Glomerular visceral epithelial cell (primary cell): Measurements from ENCODE around the gene RTN4RL2.
A peak's percentile ranks its signal among the peaks of the same experiment; 100 is the strongest.

Experiments used
- DNase-seq: peaks from one replicate; pipeline ENCODE4 v3.0.0-alpha.2; 2016; ENCODE audit errors: extremely low spot score

Gene RTN4RL2

GRCh38 chr11:57460022-57460757, at the start of gene RTN4RL2:
Gene RTN4RL2 (plus strand): TSS chr11:57460528. CDS start chr11:57460866, 338 bp downstream.
- peak; percentile 56 for DNase-seq

DNA sequence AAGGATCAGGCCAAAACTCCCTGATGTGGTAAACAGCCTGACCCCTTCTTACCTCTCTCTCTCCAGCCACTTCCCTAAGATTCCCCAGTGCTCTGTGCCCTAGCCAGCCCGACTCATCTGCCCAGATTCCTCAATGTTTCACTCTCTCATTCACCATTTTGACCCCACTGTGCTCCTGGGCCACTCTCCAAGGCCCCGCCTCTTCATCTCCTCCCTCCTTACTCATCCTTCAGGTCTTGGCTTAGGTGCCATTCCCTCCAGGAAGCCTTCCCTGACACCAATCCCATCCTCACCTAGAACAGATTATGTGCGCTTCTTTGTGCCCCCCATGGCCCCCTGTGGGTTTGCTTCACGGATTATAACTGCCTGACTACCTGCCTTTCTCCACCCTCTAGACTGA, 46.6 kb upstream of the RTN4RL2 start:
- DNase-seq = no peak

GRCh38 chr11:57414612-57415212, 45.6 kb upstream of the RTN4RL2 start:
- DNase-seq = no peak

DNA sequence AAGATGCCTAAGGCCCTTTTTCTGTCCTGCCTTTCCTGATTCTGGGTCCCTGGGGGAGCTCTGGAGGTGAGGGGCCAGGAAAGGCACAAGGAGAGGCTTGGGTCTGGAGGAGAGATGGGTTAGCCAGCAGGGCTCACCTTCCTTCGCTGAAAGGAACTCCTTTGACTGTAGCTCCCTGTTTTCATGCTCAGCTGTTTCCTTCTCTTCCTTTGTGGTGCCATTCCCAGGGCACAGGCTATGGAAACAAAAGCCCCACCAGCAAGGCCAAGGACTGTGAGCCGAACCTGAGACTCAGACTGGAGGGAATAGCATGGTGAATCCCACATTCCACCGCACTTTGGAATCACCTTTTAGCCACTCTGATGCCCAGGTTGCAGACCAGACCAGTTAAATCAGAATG, 43.9 kb upstream of the RTN4RL2 start:
- DNase-seq = no peak

GRCh38 chr11:57417056-57417455, 43.3 kb upstream of the RTN4RL2 start:
- no peak for DNase-seq

GRCh38 chr11:57418131-57418530, 42.2 kb upstream of the RTN4RL2 start:
- no peak for DNase-seq

DNA sequence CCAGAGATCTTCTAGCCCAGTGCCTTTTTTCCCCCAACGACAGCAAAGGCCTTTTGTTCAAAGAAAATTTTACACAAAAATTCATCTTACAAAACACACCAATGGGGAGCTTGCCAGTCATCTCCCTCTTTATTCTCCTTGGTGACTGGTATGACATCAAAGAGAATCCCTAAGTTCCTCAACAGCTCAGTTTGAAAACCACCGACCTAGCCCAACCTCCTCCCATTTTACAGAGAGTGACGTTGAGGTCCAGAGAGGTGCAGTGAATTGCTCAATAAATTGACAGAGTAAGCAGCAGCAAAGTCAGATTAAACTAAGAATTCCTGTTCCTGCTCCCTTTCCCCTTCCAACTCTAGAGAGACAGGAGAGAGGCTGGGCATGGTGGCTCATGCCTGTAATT, 41.2 kb upstream of the RTN4RL2 start:
- no peak for DNase-seq

DNA sequence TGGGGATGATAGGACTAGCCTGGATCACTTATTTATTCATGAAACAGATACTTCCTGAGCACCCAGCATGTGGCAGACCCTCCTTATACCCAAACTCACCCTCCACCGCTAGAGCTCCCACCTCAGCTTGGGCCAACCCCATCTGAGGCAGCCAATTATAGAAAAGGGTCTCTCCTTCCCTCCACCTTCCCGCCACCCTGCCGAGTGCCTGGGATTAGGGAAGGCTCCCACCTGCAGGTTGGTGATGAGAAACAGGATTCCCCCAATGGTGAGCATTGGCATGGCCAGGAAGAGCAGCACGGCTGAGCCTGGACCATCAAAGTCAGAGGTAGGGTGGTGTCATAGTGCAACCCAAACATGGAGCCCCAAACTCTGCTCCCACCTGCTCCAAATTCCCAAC, 39.3 kb upstream of the RTN4RL2 start:
- no peak for DNase-seq

DNA sequence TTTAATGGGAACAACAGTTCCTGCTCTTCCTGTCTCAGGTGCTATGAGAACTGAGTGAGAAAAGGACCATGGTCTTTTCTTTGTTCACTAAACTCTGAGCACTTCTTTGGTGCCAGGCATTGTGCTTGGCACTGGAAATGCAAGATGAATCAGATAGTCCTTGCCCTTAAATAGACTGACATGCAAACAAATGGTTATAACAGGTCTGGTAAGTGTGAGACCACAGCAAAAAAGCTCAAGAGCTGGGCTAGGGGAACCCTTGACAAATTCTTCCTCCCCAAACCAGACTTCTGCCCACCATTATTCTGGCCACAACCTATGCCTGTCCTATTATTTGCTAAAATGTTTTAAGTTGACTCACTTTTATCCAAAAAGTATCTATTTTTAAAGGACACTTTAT, 38.5 kb upstream of the RTN4RL2 start:
- DNase-seq = no peak

- DNase-seq = no peak
Observed at GRCh38 chr11:57422669-57423068, 37.7 kb upstream of the RTN4RL2 start.

GRCh38 chr11:57424137-57424791, 36.1 kb upstream of the RTN4RL2 start:
- DNase-seq = no peak

GRCh38 chr11:57424792-57425564, 35.4 kb upstream of the RTN4RL2 start:
- DNase-seq = peak; percentile 97

DNA sequence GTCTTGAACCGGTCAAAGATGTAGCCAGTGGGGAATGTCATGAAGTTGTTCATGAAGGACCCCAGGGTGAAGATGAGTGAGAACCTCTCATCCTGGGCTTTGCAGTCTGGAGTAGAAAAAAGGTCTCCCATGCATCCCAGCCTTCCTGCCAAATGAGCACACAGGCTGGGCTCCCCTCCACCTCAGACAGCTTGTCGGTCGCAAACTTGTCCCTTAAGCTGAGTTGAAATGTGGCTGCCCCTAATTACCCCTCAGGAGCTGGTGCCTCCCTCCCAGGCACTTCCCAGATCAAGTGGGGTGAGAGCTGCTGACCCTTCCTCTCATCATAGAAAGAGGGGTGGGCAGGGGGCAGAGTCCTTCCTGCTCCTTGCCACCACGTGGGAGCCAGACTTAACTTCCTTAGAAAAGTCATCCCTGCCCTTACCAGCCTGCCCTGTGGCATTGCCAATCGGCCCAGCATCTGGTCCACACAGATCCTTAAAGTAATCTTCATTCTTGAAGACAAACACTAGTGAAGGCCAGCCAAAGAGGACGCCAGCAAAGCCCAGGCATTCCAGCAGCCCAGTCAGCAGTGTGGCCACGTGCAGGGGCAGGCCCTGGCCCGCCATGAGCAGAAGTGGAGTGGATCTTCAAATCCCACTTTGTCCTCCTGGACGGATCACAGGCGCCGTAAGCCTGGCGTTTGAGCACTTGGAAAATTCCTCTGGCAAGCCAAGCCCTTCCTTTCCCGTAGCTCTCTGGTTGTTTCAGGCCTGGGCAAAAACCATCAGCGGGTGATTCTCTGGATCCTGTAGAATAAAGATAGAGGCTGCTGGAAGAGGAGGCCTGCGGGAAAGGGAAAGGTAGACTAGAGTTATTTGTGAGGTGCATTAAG, 34.5 kb upstream of the RTN4RL2 start:
- no peak for DNase-seq

GRCh38 chr11:57426439-57426928, 33.8 kb upstream of the RTN4RL2 start:
- no peak for DNase-seq

DNA sequence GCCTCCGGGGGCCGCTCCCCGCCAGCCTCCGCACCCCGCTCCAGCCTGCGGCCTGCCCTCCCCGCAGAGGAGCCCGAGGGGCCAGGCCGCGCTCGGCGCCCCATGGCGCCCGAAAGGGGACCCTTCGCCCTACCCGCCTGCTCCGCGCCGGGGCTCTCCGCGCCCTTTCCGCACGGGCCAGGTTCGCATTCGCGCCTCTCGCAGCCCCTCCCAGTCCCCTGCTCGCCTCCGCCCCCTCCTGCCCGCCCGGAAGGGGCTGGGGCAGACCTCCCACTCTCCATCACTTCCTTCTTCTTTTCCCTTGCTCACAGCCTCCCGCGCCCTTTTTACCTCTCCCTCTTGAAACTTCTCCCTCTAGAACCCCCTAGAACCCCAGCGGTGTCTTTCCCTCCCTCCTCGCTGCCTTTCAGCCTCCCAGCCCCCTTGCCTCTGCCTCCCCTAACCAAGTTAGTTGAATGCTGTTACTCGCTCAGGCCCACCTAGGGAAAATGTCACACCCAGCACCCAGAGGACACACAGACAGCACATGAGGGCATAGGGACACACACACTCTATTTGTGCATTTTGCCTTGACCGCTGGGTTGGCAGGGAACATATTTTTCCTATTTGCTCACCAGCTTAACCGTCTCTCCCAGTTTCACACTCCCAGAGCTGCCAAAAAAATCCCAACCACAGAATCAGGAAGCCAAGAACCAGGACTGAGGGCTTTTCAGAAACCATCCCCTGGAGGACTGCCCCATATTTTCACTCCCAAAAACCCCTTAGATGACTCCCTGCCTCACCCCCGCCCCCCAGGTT, 33.2 kb upstream of the RTN4RL2 start, which contains the start of gene SLC43A3:
TSS of gene SLC43A3 (minus strand) at position 193 of the 798 bp plus-strand sequence. CDS start 949 bp downstream, outside the sequence.
- peak; percentile 85 for DNase-seq

- DNase-seq = no peak
Observed at GRCh38 chr11:57427727-57428082, 32.6 kb upstream of the RTN4RL2 start.

DNA sequence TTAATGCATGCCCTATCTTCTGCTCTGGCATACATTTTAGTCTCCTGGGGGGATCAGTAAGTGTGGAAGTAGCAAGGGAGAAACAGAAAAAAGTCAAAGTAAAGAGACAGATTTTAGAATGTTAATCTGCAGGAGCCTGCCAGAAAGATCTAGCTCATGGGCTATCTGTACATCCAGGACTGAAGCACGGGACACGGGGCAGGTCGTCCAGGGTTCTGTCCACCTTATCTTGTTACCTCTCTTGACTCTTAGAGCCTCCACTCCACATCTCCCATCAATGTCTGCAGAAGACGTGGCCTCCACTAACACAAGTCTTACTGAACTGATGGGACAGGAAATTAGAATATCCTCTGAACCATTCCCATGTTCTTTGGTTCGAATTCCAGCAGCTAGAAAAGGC, 31.7 kb upstream of the RTN4RL2 start:
- DNase-seq = no peak

GRCh38 chr11:57429946-57430345, 30.4 kb upstream of the RTN4RL2 start:
- no peak for DNase-seq

DNA sequence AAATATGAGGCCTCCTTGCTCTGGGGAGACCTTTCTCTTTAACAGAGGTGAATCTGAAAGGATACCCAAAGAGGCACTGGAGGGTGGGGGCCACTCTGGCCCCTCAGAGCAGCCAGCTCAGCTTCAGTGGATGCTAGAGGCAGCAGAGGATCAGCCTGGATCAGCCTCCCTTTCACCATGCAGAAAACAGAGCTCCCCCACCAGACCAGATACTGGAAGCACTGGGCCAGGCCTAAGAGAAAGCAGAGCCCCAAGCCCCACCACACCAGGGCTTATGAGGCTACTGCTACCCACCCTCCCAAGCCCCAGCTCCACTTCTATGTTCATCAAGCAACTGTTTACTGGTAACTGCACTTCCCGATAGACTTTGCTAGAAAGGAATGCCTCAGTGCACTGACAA, 29.4 kb upstream of the RTN4RL2 start:
- no peak for DNase-seq

- no peak for DNase-seq
Observed at GRCh38 chr11:57432149-57432561, 28.2 kb upstream of the RTN4RL2 start.
